ENCODE measurements around the gene BAD. TPM values are rescaled to one million over a fixed set of nuclear protein-coding genes. Genes with fewer than 3 reads are reported as not detected.

BAD gene
- polyA plus RNA-seq, 1 donor (not counting 4 experiments of a cell fraction or from before 2014, with no cell fraction given) = 58.3 TPM

DNA sequence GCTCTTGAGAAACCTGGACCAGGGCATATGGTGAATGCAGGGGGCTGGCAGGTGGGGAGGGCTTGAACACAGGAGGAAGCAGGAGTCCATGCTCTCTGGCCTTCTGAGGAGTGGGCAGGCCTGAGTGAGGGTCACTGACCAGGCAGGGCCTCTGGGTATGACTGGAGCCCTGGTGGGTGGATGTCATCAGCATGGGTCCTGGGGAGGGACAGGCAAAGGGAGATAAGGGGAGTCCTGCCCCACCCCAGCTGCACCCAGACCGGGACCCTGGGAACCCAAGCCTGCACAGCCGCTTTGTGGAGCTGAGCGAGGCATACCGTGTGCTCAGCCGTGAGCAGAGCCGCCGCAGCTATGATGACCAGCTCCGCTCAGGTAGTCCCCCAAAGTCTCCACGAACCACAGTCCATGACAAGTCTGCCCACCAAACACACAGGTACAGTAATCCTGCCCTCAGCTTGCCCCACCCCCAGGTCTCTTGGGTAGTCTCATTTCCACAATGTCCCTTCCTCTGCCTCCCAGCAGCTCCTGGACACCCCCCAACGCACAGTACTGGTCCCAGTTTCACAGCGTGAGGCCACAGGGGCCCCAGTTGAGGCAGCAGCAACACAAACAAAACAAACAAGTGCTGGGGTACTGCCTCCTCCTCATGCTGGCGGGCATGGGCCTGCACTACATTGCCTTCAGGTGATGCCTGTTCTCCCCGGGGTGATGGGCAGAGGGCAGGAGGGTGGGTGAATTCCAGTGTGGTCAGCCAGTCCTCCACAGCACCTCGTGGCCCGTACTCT lies 52.1 kb downstream of the BAD start:
- Histone ChIP-seq H3K79me2 (ENCODE audit: control insufficient read depth, insufficient read depth, low read length) (peaks cover under 1% of the 10 kb centered on the region), H3K27me3 (ENCODE audit: control insufficient read depth, extremely low read depth, insufficient read depth, low read length) (no peaks in the 10 kb centered on the region), H4K20me1 (ENCODE audit: control insufficient read depth, extremely low read depth, insufficient read depth, low read length) (no peaks in the 10 kb centered on the region), H3K4me3 (ENCODE audit: control insufficient read depth in 2 of 3, extremely low read depth in 1 of 3, insufficient read depth in 2 of 3, low read depth in 1 of 3, low read length in 3 of 3) (no peak overlapping the region), H3K9me3 (ENCODE audit: control insufficient read depth, low read depth, low read length) (no peaks in the 10 kb centered on the region), H3K4me2 (ENCODE audit: control insufficient read depth, extremely low read depth, insufficient read depth, low read depth, low read length) (peak overlapping the region; percentile 37), H3K9me1 (ENCODE audit: control insufficient read depth, extremely low read depth, insufficient read depth, low read length) (peaks cover 2% of the 10 kb centered on the region), H3K27ac (ENCODE audit: control insufficient read depth, insufficient read depth, low read length) (no peak overlapping the region), H3K9ac (ENCODE audit: control insufficient read depth, extremely low read depth, insufficient read depth, low read length) (no peak overlapping the region), H2AFZ (ENCODE audit: control insufficient read depth, low read length) (no peak overlapping the region), H3K36me3 (ENCODE audit: control insufficient read depth in 2 of 2, extremely low read depth in 1 of 2, insufficient read depth in 2 of 2, low read length in 2 of 2) (peaks cover 3 to 8% of the 10 kb centered on the region in 2 experiments), H3K4me1 (ENCODE audit: control insufficient read depth, extremely low read depth, insufficient read depth, low read length) (peaks cover 52% of the 10 kb centered on the region)
- DNase-seq (ENCODE audit: low read depth, low spot score) (no peak), FAIRE-seq (no peak)
- no peak for TF ChIP-seq EZH2 (IDR thresholded peaks at IDR 0.05; ENCODE audit: low read length)
- TF ChIP-seq, protein P1, sequence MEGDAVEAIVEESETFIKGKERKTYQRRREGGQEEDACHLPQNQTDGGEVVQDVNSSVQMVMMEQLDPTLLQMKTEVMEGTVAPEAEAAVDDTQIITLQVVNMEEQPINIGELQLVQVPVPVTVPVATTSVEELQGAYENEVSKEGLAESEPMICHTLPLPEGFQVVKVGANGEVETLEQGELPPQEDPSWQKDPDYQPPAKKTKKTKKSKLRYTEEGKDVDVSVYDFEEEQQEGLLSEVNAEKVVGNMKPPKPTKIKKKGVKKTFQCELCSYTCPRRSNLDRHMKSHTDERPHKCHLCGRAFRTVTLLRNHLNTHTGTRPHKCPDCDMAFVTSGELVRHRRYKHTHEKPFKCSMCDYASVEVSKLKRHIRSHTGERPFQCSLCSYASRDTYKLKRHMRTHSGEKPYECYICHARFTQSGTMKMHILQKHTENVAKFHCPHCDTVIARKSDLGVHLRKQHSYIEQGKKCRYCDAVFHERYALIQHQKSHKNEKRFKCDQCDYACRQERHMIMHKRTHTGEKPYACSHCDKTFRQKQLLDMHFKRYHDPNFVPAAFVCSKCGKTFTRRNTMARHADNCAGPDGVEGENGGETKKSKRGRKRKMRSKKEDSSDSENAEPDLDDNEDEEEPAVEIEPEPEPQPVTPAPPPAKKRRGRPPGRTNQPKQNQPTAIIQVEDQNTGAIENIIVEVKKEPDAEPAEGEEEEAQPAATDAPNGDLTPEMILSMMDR (optimal IDR thresholded peaks at IDR 0.05 in 1 of 3, IDR thresholded peaks at IDR 0.05 in 1 of 3, conservative IDR thresholded peaks at IDR 0.05 in 1 of 3; ENCODE audit: extremely low read depth in 1 of 3, insufficient read depth in 2 of 3, low read length in 3 of 3) = no peak
- dilution Hi-C loops (cut with MboI; ENCODE audit: extremely low pct_ligation_motif_present, low sequenced_read_pairs) = no loop called here

DNA sequence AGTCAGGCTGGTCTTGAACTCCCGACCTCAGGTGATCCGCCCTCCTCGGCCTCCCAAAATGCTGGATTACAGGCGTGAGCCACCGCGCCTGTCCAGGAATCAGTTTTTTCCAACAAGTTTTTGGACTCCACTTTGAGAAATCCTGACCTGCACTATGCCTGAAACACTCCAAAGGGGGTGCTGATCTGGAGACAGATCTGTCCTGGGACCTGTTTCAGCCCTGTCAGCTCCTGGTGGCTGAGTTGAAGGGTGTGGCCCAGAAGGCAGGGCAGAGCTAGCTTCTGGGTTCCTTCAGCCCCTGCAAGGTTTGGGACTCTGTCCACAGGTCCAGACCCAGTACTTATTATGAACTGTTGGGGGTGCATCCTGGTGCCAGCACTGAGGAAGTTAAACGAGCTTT lies 52.9 kb downstream of the BAD start:
- peaks cover 9% of the 10 kb centered on the region for H3K79me2 ChIP-seq (ENCODE audit: control insufficient read depth, insufficient read depth, low read length)
- H2AFZ ChIP-seq (ENCODE audit: control insufficient read depth, low read length) = no peak overlapping the region
- H3K9me3 ChIP-seq (ENCODE audit: control insufficient read depth, low read depth, low read length) = no peaks in the 10 kb centered on the region
- no peak for TF ChIP-seq EZH2 (IDR thresholded peaks at IDR 0.05; ENCODE audit: low read length)
- TF ChIP-seq, protein P1 (optimal IDR thresholded peaks at IDR 0.05 in 1 of 3, IDR thresholded peaks at IDR 0.05 in 1 of 3, conservative IDR thresholded peaks at IDR 0.05 in 1 of 3; ENCODE audit: extremely low read depth in 1 of 3, insufficient read depth in 2 of 3, low read length in 3 of 3) = no peak
- no peak overlapping the region for H3K9ac ChIP-seq (ENCODE audit: control insufficient read depth, extremely low read depth, insufficient read depth, low read length)
- DNase-seq (ENCODE audit: low read depth, low spot score) (no peak), FAIRE-seq (no peak)
- peaks cover 55% of the 10 kb centered on the region for H3K4me1 ChIP-seq (ENCODE audit: control insufficient read depth, extremely low read depth, insufficient read depth, low read length)
- H3K4me3 ChIP-seq (ENCODE audit: control insufficient read depth in 2 of 3, extremely low read depth in 1 of 3, insufficient read depth in 2 of 3, low read depth in 1 of 3, low read length in 3 of 3) = no peak overlapping the region
- no peaks in the 10 kb centered on the region for H4K20me1 ChIP-seq (ENCODE audit: control insufficient read depth, extremely low read depth, insufficient read depth, low read length)
- no peak overlapping the region for H3K4me2 ChIP-seq (ENCODE audit: control insufficient read depth, extremely low read depth, insufficient read depth, low read depth, low read length)
- no peak overlapping the region for H3K27ac ChIP-seq (ENCODE audit: control insufficient read depth, insufficient read depth, low read length)
- H3K9me1 ChIP-seq (ENCODE audit: control insufficient read depth, extremely low read depth, insufficient read depth, low read length) = peaks cover 2% of the 10 kb centered on the region
- H3K27me3 ChIP-seq (ENCODE audit: control insufficient read depth, extremely low read depth, insufficient read depth, low read length) = no peaks in the 10 kb centered on the region
- dilution Hi-C loops (cut with MboI; ENCODE audit: extremely low pct_ligation_motif_present, low sequenced_read_pairs) = no loop called here
- peaks cover 3 to 7% of the 10 kb centered on the region in 2 experiments for H3K36me3 ChIP-seq (ENCODE audit: control insufficient read depth in 2 of 2, extremely low read depth in 1 of 2, insufficient read depth in 2 of 2, low read length in 2 of 2)

All from keratinocyte (primary cell).